Dendritic cell treated with granulocyte-macrophage colony-stimulating factor and Interleukin-4, amounts not matched to agents 40 ng/mL and 50 ng/mL, for 4 days (primary cell): ENCODE data around the gene GHR.
"Not testable (repeated sequence)": the region's sequence is repeated elsewhere in the genome, so short reads cannot be mapped to it uniquely, and the experiment has no call there.

Source experiments
- H3K27ac Mint-ChIP-seq: one replicate; pipeline ENCODE4 v1.8.0; 2022; ENCODE audit warnings: mild to moderate bottlenecking, mixed read lengths
- H3K27me3 Mint-ChIP-seq: one replicate; pipeline ENCODE4 v1.8.0; 2022; ENCODE audit warnings: mild to moderate bottlenecking, mixed read lengths
- H3K36me3 Mint-ChIP-seq: one replicate; pipeline ENCODE4 v1.8.0; 2022; ENCODE audit warnings: low read depth, mixed read lengths
- H3K4me1 Mint-ChIP-seq: one replicate; pipeline ENCODE4 v1.8.0; 2022; ENCODE audit warnings: low read depth, mixed read lengths
- H3K4me3 Mint-ChIP-seq: one replicate; pipeline ENCODE4 v1.8.0; 2022; ENCODE audit warnings: mild to moderate bottlenecking, moderate library complexity, mixed read lengths
- H3K9me3 Mint-ChIP-seq: one replicate; pipeline ENCODE4 v1.8.0; 2022; ENCODE audit warnings: mixed read lengths
- intact Hi-C: fragments of 100-400 bp; cut with micrococcal nuclease; formaldehyde crosslinking; loops from one replicate; pipeline ENCODE4 v1.15.0; 2022

GHR gene

DNA sequence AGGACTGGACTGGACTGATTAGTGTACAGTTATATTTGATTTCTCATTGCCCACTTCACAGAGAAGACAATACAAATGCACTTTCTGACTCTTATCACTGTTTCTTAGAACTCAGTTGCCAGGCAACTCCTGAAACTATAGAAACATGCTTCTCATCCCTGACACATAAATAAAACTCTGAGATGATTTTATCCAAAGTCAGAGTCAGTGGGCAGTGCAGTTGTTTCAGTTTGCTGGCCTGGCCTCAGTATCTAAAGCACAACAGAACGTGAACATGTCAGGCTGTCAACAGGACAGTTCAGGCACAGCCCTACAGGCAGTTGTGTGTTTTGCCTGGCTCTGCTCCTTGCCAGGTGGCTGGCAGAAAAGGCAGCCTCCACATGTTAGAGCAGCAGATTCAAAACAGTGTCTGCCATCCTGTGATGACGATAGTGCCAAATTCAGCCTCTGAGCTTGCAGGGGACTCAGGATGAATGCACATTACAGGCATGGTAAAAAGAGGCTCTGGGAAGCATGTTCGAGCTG is 268.2 kb downstream of the GHR start:
- intact Hi-C loops, result no loop called here
- Mint-ChIP-seq H3K36me3 (no peaks in the 10 kb centered on the region), H3K27ac (no peak overlapping the region), H3K27me3 (no peaks in the 10 kb centered on the region), H3K4me1 (no peaks in the 10 kb centered on the region), H3K4me3 (no peak overlapping the region), H3K9me3 (no peaks in the 10 kb centered on the region)

DNA sequence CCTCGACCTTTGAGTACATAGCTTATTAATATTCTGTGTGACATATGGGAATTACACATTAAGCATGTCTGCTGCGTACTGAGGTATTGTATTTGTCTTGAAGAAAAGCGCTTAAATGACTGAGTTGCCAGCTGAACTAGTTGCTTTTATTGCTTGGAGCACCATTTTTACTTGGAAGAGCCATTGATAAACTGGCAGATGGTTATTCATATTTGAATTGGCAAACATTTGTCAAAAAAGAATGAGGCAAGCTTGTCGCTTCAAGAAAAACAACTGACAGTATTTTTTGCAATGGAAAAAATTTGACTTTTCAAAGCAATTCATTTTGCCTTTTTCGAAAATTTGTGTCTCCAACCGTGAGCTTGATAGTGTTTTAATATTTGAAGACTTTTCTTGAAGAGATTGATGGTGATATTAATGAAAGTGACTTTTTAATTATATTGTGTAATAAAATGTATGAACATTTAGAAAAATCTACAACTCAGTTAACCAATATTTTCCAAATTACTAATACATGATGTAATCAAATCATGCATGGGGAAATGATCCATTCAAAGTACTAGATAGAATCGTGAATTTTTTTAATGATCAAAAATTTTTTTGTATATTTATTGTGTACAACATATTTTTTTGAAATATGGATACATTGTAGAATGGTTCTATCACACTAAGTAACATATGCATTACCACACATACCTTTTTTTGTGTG is 278.3 kb downstream of the GHR start:
- intact Hi-C loops, result no loop called here

DNA sequence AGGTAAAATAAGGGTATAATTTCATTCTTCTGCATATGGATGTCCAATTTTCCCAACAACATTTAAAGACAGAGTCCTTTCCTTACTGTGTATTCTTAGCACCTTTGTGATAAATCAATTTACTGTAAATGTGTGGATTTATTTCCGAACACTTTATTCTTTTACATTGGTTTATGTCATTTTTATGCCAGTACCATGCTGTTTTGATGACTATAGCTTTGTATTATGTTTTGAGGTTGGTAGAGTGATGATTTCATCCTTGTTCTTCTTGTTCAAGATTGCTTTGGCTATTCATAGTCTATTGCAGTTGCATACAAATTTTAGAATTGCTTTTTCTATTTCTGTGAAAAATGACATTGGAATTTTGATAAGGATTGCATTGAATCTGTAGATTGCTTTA is 280.0 kb downstream of the GHR start:
- no peaks in the 10 kb centered on the region for H3K27me3 Mint-ChIP-seq

More for the DNA sequence above, 278.3 kb downstream of the GHR start:
- no peak overlapping the region for H3K4me3 Mint-ChIP-seq
- no peak overlapping the region for H3K27ac Mint-ChIP-seq
- H3K27me3 Mint-ChIP-seq, result no peaks in the 10 kb centered on the region
- H3K36me3 Mint-ChIP-seq, result no peaks in the 10 kb centered on the region
- peaks cover 5% of the 10 kb centered on the region for H3K9me3 Mint-ChIP-seq
- no peaks in the 10 kb centered on the region for H3K4me1 Mint-ChIP-seq

DNA sequence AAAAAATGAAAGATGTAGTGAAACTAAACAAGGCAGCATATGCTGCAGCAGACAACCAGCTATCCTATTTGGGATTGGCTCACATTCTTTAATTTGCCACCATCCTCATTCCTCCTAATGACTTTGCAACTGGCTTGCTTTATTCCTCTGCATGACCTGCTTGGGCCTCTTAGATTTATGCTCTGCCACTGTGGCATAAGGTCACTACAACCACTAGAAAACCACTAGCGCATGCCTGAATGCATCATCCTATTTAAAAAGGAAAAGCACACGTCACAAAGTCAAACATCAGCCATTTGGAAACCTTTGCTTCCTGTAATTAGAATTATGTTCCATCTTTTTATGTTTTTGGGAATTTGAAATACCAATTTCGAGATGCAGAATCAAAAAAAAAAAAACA is 292.5 kb downstream of the GHR start:
- Mint-ChIP-seq H3K27ac (no peak overlapping the region), H3K4me1 (peaks cover 21% of the 10 kb centered on the region), H3K9me3 (no peaks in the 10 kb centered on the region), H3K36me3 (no peaks in the 10 kb centered on the region), H3K27me3 (no peaks in the 10 kb centered on the region), H3K4me3 (no peak overlapping the region)
- intact Hi-C loops, result no loop called here

More for the DNA sequence above, 280.0 kb downstream of the GHR start:
- H3K9me3 Mint-ChIP-seq, result peaks cover 5% of the 10 kb centered on the region
- no peak overlapping the region for H3K4me3 Mint-ChIP-seq
- H3K36me3 Mint-ChIP-seq, result no peaks in the 10 kb centered on the region
- H3K4me1 Mint-ChIP-seq, result no peaks in the 10 kb centered on the region
- intact Hi-C loops, result no loop called here
- no peak overlapping the region for H3K27ac Mint-ChIP-seq

DNA sequence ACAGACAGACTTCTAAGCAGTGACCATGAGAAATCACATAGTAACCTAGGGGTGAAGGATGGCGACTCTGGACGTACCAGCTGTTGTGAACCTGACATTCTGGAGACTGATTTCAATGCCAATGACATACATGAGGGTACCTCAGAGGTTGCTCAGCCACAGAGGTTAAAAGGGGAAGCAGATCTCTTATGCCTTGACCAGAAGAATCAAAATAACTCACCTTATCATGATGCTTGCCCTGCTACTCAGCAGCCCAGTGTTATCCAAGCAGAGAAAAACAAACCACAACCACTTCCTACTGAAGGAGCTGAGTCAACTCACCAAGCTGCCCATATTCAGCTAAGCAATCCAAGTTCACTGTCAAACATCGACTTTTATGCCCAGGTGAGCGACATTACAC is 295.4 kb downstream of the GHR start:
- Mint-ChIP-seq H3K4me3 (no peak overlapping the region), H3K27me3 (no peaks in the 10 kb centered on the region), H3K27ac (no peak overlapping the region), H3K36me3 (no peaks in the 10 kb centered on the region), H3K9me3 (no peaks in the 10 kb centered on the region), H3K4me1 (peaks cover 32% of the 10 kb centered on the region)
- intact Hi-C loops, result no loop called here

DNA sequence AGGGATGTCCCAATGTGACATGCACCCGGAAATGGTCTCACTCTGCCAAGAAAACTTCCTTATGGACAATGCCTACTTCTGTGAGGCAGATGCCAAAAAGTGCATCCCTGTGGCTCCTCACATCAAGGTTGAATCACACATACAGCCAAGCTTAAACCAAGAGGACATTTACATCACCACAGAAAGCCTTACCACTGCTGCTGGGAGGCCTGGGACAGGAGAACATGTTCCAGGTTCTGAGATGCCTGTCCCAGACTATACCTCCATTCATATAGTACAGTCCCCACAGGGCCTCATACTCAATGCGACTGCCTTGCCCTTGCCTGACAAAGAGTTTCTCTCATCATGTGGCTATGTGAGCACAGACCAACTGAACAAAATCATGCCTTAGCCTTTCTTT is 295.8 kb downstream of the GHR start:
- peaks cover 32% of the 10 kb centered on the region for H3K4me1 Mint-ChIP-seq
- H3K27ac Mint-ChIP-seq, result no peak overlapping the region
- H3K9me3 Mint-ChIP-seq, result no peaks in the 10 kb centered on the region
- intact Hi-C loops, result no loop called here
- H3K36me3 Mint-ChIP-seq, result no peaks in the 10 kb centered on the region
- H3K4me3 Mint-ChIP-seq, result no peak overlapping the region
- H3K27me3 Mint-ChIP-seq, result no peaks in the 10 kb centered on the region

DNA sequence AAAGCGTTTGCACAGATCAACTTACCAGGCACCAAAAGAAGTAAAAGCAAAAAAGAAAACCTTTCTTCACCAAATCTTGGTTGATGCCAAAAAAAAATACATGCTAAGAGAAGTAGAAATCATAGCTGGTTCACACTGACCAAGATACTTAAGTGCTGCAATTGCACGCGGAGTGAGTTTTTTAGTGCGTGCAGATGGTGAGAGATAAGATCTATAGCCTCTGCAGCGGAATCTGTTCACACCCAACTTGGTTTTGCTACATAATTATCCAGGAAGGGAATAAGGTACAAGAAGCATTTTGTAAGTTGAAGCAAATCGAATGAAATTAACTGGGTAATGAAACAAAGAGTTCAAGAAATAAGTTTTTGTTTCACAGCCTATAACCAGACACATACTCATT is 297.0 kb downstream of the GHR start:
- intact Hi-C loops, result no loop called here
- Mint-ChIP-seq H3K4me1 (peaks cover 32% of the 10 kb centered on the region), H3K4me3 (peak overlapping the region; percentile 52), H3K27ac (peak overlapping the region; percentile 75), H3K36me3 (no peaks in the 10 kb centered on the region), H3K9me3 (no peaks in the 10 kb centered on the region), H3K27me3 (no peaks in the 10 kb centered on the region)

DNA sequence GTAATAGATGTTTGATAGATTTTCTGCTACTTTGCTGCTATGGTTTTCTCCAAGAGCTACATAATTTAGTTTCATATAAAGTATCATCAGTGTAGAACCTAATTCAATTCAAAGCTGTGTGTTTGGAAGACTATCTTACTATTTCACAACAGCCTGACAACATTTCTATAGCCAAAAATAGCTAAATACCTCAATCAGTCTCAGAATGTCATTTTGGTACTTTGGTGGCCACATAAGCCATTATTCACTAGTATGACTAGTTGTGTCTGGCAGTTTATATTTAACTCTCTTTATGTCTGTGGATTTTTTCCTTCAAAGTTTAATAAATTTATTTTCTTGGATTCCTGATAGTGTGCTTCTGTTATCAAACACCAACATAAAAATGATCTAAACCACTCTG is 298.2 kb downstream of the GHR start:
- H3K27ac Mint-ChIP-seq, result no peak overlapping the region
- H3K9me3 Mint-ChIP-seq, result no peaks in the 10 kb centered on the region
- H3K4me1 Mint-ChIP-seq, result peaks cover 26% of the 10 kb centered on the region
- H3K4me3 Mint-ChIP-seq, result no peak overlapping the region
- intact Hi-C loops, result no loop called here
- H3K27me3 Mint-ChIP-seq, result no peaks in the 10 kb centered on the region
- no peaks in the 10 kb centered on the region for H3K36me3 Mint-ChIP-seq

DNA sequence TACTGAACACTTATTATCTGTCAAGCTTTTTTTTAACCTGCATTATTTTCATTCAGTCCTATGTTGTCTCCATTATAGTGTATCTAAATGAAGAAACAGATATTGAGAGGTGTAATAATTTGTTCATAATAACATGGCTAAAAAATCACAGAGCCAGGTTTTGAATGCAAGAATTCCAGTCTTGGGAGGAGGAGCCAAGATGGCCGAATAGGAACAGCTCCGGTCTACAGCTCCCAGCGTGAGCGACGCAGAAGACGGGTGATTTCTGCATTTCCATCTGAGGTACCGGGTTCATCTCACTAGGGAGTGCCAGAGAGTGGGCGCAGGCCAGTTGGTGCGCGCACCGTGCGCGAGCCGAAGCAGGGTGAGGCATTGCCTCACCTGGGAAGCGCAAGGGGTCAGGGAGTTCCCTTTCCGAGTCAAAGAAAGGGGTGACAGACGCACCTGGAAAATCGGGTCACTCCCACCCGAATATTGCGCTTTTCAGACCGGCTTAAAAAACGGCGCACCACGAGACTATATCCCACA is 311.4 kb downstream of the GHR start:
- H3K4me3 Mint-ChIP-seq, H3K27ac Mint-ChIP-seq, intact Hi-C loops, H3K4me1 Mint-ChIP-seq, H3K36me3 Mint-ChIP-seq, H3K9me3 Mint-ChIP-seq, H3K27me3 Mint-ChIP-seq: not testable (repeated sequence)

DNA sequence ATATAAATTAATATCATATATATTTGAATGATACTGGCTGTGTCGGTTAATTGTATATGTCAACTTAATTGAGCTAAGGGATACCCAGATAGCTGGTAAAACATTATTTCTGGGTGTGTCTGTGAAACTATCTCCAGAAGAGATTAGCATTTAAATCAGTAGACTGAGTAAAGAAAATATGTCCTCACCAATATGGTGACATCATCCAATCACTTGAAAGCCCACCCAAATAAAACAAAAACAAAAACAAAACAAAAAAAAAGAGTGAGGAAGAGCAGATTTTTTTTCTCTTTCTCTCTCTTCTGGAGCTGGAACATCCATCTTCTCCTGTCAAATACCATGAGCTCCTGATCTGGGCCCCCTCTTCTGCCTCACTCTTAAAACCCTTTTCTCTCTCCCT is 317.7 kb downstream of the GHR start:
- H3K27me3 Mint-ChIP-seq, result no peaks in the 10 kb centered on the region
- H3K4me1 Mint-ChIP-seq, result no peaks in the 10 kb centered on the region
- H3K4me3 Mint-ChIP-seq, result no peak overlapping the region
- intact Hi-C loops, result no loop called here
- H3K9me3 Mint-ChIP-seq, result no peaks in the 10 kb centered on the region
- H3K27ac Mint-ChIP-seq, result no peak overlapping the region
- no peaks in the 10 kb centered on the region for H3K36me3 Mint-ChIP-seq

DNA sequence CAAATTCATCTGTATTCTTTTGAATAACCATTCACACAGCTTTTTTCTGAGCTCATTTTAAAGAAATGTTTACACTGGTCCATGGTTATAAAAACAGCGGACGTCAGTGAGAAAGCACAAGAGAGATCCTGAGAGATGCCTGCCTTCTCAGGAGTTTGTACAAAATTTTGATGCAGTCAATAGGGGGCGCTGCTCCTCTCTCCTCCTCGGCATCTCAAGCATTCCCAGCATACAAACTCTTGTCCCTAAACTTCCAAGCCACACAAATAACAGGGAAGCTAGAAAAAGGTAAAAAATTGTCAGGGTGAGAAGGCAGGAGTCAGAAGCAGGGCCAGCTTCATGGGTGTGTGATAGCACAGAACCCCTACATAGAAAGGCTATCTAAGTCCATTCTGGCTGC is 322.2 kb downstream of the GHR start:
- Mint-ChIP-seq H3K27ac (no peak overlapping the region), H3K27me3 (no peaks in the 10 kb centered on the region), H3K4me1 (no peaks in the 10 kb centered on the region), H3K9me3 (no peaks in the 10 kb centered on the region), H3K36me3 (no peaks in the 10 kb centered on the region), H3K4me3 (no peak overlapping the region)
- intact Hi-C loops, result no loop called here

DNA sequence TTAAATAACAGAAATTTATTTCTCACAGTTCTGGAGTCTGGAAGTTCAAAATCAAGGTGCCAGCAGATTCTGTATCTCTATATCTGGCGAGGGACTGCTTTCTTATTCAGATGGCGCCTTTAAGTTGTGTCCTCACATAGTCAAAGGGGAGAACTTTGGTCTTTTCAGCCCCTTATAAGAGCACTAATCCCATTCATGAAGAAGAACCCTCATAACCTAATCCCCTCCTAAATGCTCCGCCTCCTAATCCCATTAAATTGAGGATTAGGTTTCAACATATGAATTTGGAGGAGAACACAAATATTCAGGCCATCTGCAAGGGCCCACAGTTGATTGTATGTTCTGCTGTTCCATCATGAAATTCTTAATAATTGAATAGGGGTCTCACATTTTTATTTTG is 322.6 kb downstream of the GHR start:
- intact Hi-C loops, result no loop called here
- H3K27me3 Mint-ChIP-seq, result no peaks in the 10 kb centered on the region
- H3K27ac Mint-ChIP-seq, result no peak overlapping the region
- no peak overlapping the region for H3K4me3 Mint-ChIP-seq
- H3K9me3 Mint-ChIP-seq, result no peaks in the 10 kb centered on the region
- H3K4me1 Mint-ChIP-seq, result no peaks in the 10 kb centered on the region
- no peaks in the 10 kb centered on the region for H3K36me3 Mint-ChIP-seq

DNA sequence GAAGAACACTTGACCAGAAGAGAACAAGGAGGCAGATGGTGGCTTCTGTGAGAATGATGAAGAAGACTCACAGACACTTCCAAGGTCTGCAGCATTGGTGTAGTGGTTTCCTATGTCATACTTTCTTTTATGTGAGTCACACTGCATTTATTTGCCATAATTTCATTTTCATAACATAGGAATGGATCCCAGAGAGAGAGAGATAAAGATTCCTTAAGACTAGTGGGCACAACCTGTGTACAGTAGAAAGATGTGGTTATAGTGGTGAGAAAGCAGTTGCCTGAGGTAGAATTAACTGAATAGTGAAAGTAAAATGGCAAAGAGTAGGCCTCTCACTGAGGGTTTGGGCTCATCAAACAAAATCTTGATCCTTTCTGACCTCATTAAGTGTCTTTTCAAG is 325.8 kb downstream of the GHR start:
- Mint-ChIP-seq H3K9me3 (no peaks in the 10 kb centered on the region), H3K27me3 (no peaks in the 10 kb centered on the region), H3K4me3 (no peak overlapping the region), H3K36me3 (no peaks in the 10 kb centered on the region), H3K27ac (no peak overlapping the region), H3K4me1 (no peaks in the 10 kb centered on the region)
- intact Hi-C loops, result no loop called here

DNA sequence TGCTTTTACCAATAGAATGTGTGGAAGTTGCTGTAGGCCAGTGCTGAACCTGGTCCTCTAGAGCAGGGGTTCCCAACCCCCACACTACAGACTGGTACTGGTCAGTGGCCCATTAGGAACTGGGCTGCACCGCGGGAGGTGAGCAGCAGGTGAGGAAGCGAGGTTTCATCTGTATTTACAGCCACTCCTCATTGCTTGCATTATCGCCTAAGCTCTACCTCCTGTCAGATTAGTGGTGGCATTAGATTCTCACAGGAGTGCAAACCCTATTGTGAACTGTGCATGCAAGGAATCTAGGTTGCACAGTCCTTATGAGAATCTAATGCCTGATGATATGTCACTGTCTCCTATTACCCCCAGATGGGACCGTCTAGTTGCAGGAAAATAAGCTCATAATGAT is 327.3 kb downstream of the GHR start:
- Mint-ChIP-seq H3K4me3 (no peak overlapping the region), H3K27ac (no peak overlapping the region), H3K4me1 (no peaks in the 10 kb centered on the region), H3K27me3 (no peaks in the 10 kb centered on the region), H3K36me3 (no peaks in the 10 kb centered on the region), H3K9me3 (no peaks in the 10 kb centered on the region)
- intact Hi-C loops, result no loop called here

DNA sequence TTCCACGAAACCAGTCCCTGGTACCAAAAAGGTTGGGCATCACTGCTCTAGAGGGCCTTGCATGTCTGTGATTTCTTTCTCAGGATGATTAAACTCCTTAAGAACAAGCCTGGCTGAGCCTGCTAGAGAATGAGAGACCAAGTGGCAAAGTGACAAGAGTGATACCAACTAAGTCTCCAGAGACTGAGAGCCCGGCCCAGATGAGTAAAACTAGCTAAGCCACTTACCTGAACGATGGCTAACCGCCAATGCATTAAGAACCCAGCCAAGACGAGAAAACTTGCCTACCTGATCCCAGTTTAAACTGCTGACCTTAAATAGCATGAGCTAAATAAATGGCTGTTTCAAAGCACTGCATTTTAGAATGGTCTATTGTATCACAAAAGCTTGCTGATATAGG is 327.8 kb downstream of the GHR start:
- intact Hi-C loops, result no loop called here
- H3K9me3 Mint-ChIP-seq, result no peaks in the 10 kb centered on the region
- no peak overlapping the region for H3K27ac Mint-ChIP-seq
- H3K4me1 Mint-ChIP-seq, result no peaks in the 10 kb centered on the region
- no peaks in the 10 kb centered on the region for H3K27me3 Mint-ChIP-seq
- H3K36me3 Mint-ChIP-seq, result no peaks in the 10 kb centered on the region
- no peak overlapping the region for H3K4me3 Mint-ChIP-seq
